H9 (cell line): ENCODE data around the gene BAX. TPM values are rescaled to one million over a fixed set of nuclear protein-coding genes. Genes with fewer than 3 reads are reported as not detected.
A peak's percentile ranks its signal among the peaks of the same experiment; 100 is the strongest.

ENCODE experiments used
- DNase-seq: peaks from one replicate; pipeline ENCODE4 v3.0.0-alpha.2; 2017
- H2AFZ ChIP-seq: one replicate; pipeline ENCODE4 v1.6.1; 2013; ENCODE audit warnings: mild to moderate bottlenecking, low read length, control low read depth, moderate library complexity
- H2AK5ac ChIP-seq: 2 replicates; pipeline ENCODE4 v1.6.1; 2013; ENCODE audit warnings: low read length, control low read depth, mixed read lengths; ENCODE audit not compliant: insufficient read length
- H2BK120ac ChIP-seq: one replicate; pipeline ENCODE4 v1.6.1; 2013; ENCODE audit warnings: low read depth, mild to moderate bottlenecking, low read length, control low read depth, inconsistent platforms; ENCODE audit not compliant: poor library complexity, severe bottlenecking
- H2BK12ac ChIP-seq: 2 replicates; pipeline ENCODE4 v1.6.1; 2013; ENCODE audit warnings: low read length, control low read depth, mixed read lengths, low read depth; ENCODE audit not compliant: insufficient read length
- H2BK15ac ChIP-seq: 2 replicates; pipeline ENCODE4 v1.6.1; 2013; ENCODE audit warnings: low read depth, low read length, control low read depth
- H2BK20ac ChIP-seq: one replicate; pipeline ENCODE4 v1.6.1; 2013; ENCODE audit warnings: low read depth, mild to moderate bottlenecking, low read length, control low read depth, inconsistent platforms; ENCODE audit not compliant: poor library complexity, severe bottlenecking
- H2BK5ac ChIP-seq: 2 replicates; pipeline ENCODE4 v1.6.1; 2013; ENCODE audit warnings: low read length, control low read depth, mixed read lengths; ENCODE audit not compliant: insufficient read length
- H3K14ac ChIP-seq: 2 replicates; pipeline ENCODE4 v1.6.1; 2013; ENCODE audit warnings: low read length, control low read depth; ENCODE audit not compliant: insufficient read depth
- H3K18ac ChIP-seq: 2 replicates; pipeline ENCODE4 v1.6.1; 2013; ENCODE audit warnings: low read depth, mild to moderate bottlenecking, mixed read lengths, low read length, control low read depth; ENCODE audit not compliant: insufficient read length
- H3K23ac ChIP-seq: 2 replicates; pipeline ENCODE4 v1.6.1; 2013; ENCODE audit warnings: low read length, control low read depth, mixed read lengths, low read depth; ENCODE audit not compliant: insufficient read length
- H3K23me2 ChIP-seq: 2 replicates; pipeline ENCODE4 v1.6.1; 2013; ENCODE audit warnings: low read depth, mild to moderate bottlenecking, mixed read lengths, low read length, control low read depth; ENCODE audit not compliant: insufficient read length, poor library complexity, severe bottlenecking
- H3K27ac ChIP-seq: 2 replicates; pipeline ENCODE4 v1.5.1; 2013; ENCODE audit warnings: low read length, control low read depth, mixed read lengths, low read depth; ENCODE audit not compliant: insufficient read length
- H3K27me3 ChIP-seq: 2 replicates; pipeline ENCODE4 v1.6.1; 2013; ENCODE audit warnings: low read length, control low read depth, inconsistent platforms; ENCODE audit not compliant: insufficient read depth
- H3K4ac ChIP-seq: 2 replicates; pipeline ENCODE4 v1.6.1; 2013; ENCODE audit warnings: low read depth, mild to moderate bottlenecking, control low read depth, inconsistent platforms, low read length, moderate library complexity
- H3K4me1 ChIP-seq: 2 replicates; pipeline ENCODE4 v1.6.1; 2013; ENCODE audit warnings: low read length, control low read depth, inconsistent platforms; ENCODE audit not compliant: insufficient read depth
- H3K4me2 ChIP-seq: 2 replicates; pipeline ENCODE4 v1.6.1; 2013; ENCODE audit warnings: low read length, control low read depth, mixed read lengths; ENCODE audit not compliant: insufficient read length, insufficient read depth
- H3K56ac ChIP-seq: 2 replicates; pipeline ENCODE4 v1.6.1; 2013; ENCODE audit warnings: low read depth, mild to moderate bottlenecking, mixed read lengths, low read length, control low read depth; ENCODE audit not compliant: insufficient read length
- H3K79me1 ChIP-seq: 2 replicates; pipeline ENCODE4 v1.6.1; 2013; ENCODE audit warnings: low read depth, mild to moderate bottlenecking, moderate library complexity, low read length, control low read depth, inconsistent platforms; ENCODE audit not compliant: insufficient read depth, poor library complexity, severe bottlenecking
- H3K79me2 ChIP-seq: 2 replicates; pipeline ENCODE4 v1.6.1; 2013; ENCODE audit warnings: low read length, control low read depth, inconsistent platforms; ENCODE audit not compliant: insufficient read depth
- H3K9ac ChIP-seq: 2 replicates; pipeline ENCODE4 v1.6.1; 2013; ENCODE audit warnings: low read length, control low read depth, mixed read lengths; ENCODE audit not compliant: insufficient read length; ENCODE audit errors: extremely low read depth
- H3K9me3 ChIP-seq: one replicate; pipeline ENCODE4 v1.6.1; 2013; ENCODE audit warnings: low read depth, low read length, inconsistent platforms; ENCODE audit not compliant: control insufficient read depth
- H3T11ph ChIP-seq: one replicate; pipeline ENCODE4 v1.6.1; 2013; ENCODE audit warnings: mild to moderate bottlenecking, low read length, control low read depth, inconsistent platforms
- H4K20me1 ChIP-seq: one replicate; pipeline ENCODE4 v1.6.1; 2013; ENCODE audit not compliant: control insufficient read depth, insufficient read length, insufficient read depth
- H4K5ac ChIP-seq: 2 replicates; pipeline ENCODE4 v1.6.1; 2013; ENCODE audit warnings: low read depth, mild to moderate bottlenecking, mixed read lengths, low read length, control low read depth; ENCODE audit not compliant: insufficient read length
- H4K8ac ChIP-seq: replicated peaks from 2 replicates; pipeline ENCODE4 v1.6.1; 2013; ENCODE audit warnings: low read length, control low read depth, mixed read lengths, low read depth; ENCODE audit not compliant: insufficient read length
- H4K91ac ChIP-seq: 2 replicates; pipeline ENCODE4 v1.6.1; 2013; ENCODE audit warnings: low read depth, mild to moderate bottlenecking, moderate library complexity, mixed read lengths, low read length, control low read depth; ENCODE audit not compliant: insufficient read length
- H3K27ac Mint-ChIP-seq, 3 experiments: 2 replicates in 2 of 3; 3 replicates in 1 of 3; pipeline ENCODE4 v1.8.0; 2020 to 2021; ENCODE audit warnings: mixed read lengths in 3 of 3, mild to moderate bottlenecking in 1 of 3, moderate library complexity in 1 of 3
- H3K27me3 Mint-ChIP-seq: 2 replicates; pipeline ENCODE4 v1.8.0; 2021; ENCODE audit warnings: low read depth, mild to moderate bottlenecking, moderate library complexity, mixed read lengths
- H3K36me3 Mint-ChIP-seq, 3 experiments: 2 replicates in 2 of 3; 3 replicates in 1 of 3; pipeline ENCODE4 v1.8.0; 2020 to 2021; ENCODE audit warnings: low read depth in 3 of 3, mixed read lengths in 3 of 3; ENCODE audit not compliant: insufficient read depth in 1 of 3
- H3K4me1 Mint-ChIP-seq, 2 experiments: 2 replicates each; pipeline ENCODE4 v1.8.0; 2020; ENCODE audit warnings: mixed read lengths in 2 of 2
- H3K4me3 Mint-ChIP-seq, 2 experiments: 2 replicates in 1 of 2; 3 replicates in 1 of 2; pipeline ENCODE4 v1.8.0; 2020 to 2021; ENCODE audit warnings: mild to moderate bottlenecking in 2 of 2, mixed read lengths in 2 of 2, moderate library complexity in 1 of 2
- H3K9me3 Mint-ChIP-seq, 2 experiments: 2 replicates in 1 of 2; 3 replicates in 1 of 2; pipeline ENCODE4 v1.8.0; 2020; ENCODE audit warnings: mild to moderate bottlenecking in 2 of 2, mixed read lengths in 2 of 2, moderate library complexity in 1 of 2
- WGBS: extraction: QIAGEN DNeasy Blood & Tissue Kit; methylation state at CpG from one replicate; pipeline ENCODE4 v1.1.7; 2013; ENCODE audit warnings: missing lambda C conversion rate, low lambda C conversion rate, mixed read lengths; ENCODE audit not compliant: insufficient read length; ENCODE audit errors: extremely low coverage; 5-methylcytosine and 5-hydroxymethylcytosine counted together
- total RNA-seq: library from RNA; stranded (reverse); gene quantifications from 2 replicates; pipeline ENCODE4 v1.2.1, GENCODE V29; 2021
- TF ChIP-seq, protein P1 (sequence below): fragments of 200-600 bp; sonication (generic); conservative IDR thresholded peaks from 3 replicates; pipeline ENCODE4 v1.8.0; 2021; ENCODE audit warnings: antibody characterized with exemption, mild to moderate bottlenecking

Gene BAX
- total RNA-seq, 1 experiment from 2014 or later = 310 TPM

DNA sequence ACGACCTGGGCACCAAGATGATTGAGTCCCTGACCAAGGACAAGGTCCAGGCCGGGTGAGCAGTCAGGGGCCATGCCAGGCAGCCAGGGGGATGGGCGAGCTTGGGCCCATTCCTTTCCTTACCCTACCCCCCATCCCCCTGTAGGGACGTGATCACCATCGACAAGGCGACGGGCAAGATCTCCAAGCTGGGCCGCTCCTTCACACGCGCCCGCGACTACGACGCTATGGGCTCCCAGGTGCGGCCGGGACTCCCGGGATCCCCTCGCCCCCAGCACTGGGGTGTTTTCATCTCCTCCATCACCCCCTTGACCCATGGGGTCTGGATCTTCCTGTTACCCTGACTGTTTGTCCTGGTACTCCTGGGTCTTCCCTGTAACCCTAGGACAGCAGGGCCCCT lies 55.2 kb downstream of the BAX start:
- no peaks in the 10 kb centered on the region for H3K4me1 Mint-ChIP-seq
- Histone ChIP-seq H3K79me2 (no peaks in the 10 kb centered on the region), H2BK120ac (no peak overlapping the region), H2AK5ac (no peak overlapping the region), H3K23me2 (no peaks in the 10 kb centered on the region), H3K9ac (no peak overlapping the region), H2BK20ac (no peak overlapping the region), H2AFZ (no peak overlapping the region), H3K27me3 (no peaks in the 10 kb centered on the region), H4K5ac (no peak overlapping the region), H3K79me1 (no peaks in the 10 kb centered on the region), H4K20me1 (no peaks in the 10 kb centered on the region), H3K4me1 (no peaks in the 10 kb centered on the region), H3T11ph (no peak overlapping the region), H2BK15ac (no peak overlapping the region), H2BK5ac (no peak overlapping the region), H4K8ac (no peak overlapping the region), H3K14ac (no peak overlapping the region), H2BK12ac (no peak overlapping the region), H3K9me3 (no peaks in the 10 kb centered on the region), H3K27ac (no peak overlapping the region), H3K4ac (no peak overlapping the region), H3K23ac (no peak overlapping the region), H3K4me2 (no peak overlapping the region), H3K56ac (no peak overlapping the region), H3K18ac (no peak overlapping the region), H4K91ac (no peak overlapping the region)
- TF ChIP-seq, protein P1, sequence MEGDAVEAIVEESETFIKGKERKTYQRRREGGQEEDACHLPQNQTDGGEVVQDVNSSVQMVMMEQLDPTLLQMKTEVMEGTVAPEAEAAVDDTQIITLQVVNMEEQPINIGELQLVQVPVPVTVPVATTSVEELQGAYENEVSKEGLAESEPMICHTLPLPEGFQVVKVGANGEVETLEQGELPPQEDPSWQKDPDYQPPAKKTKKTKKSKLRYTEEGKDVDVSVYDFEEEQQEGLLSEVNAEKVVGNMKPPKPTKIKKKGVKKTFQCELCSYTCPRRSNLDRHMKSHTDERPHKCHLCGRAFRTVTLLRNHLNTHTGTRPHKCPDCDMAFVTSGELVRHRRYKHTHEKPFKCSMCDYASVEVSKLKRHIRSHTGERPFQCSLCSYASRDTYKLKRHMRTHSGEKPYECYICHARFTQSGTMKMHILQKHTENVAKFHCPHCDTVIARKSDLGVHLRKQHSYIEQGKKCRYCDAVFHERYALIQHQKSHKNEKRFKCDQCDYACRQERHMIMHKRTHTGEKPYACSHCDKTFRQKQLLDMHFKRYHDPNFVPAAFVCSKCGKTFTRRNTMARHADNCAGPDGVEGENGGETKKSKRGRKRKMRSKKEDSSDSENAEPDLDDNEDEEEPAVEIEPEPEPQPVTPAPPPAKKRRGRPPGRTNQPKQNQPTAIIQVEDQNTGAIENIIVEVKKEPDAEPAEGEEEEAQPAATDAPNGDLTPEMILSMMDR = no peak
- peaks cover 25 to 85% (median 82%) of the 10 kb centered on the region in 3 experiments; a peak in 6 of 7 replicates for H3K36me3 Mint-ChIP-seq
- H3K9me3 Mint-ChIP-seq = no peaks in the 10 kb centered on the region
- WGBS = no CpG with 5 or more reads among the region's 18 CpGs
- H3K4me3 Mint-ChIP-seq = peak overlapping the region in 1 of 2 experiments; percentile 26; a peak in 1 of 5 replicates
- no peak for DNase-seq
- H3K27me3 Mint-ChIP-seq = no peaks in the 10 kb centered on the region
- no peak overlapping the region for H3K27ac Mint-ChIP-seq
